ENCODE measurements around the gene KRAS.

DNA sequence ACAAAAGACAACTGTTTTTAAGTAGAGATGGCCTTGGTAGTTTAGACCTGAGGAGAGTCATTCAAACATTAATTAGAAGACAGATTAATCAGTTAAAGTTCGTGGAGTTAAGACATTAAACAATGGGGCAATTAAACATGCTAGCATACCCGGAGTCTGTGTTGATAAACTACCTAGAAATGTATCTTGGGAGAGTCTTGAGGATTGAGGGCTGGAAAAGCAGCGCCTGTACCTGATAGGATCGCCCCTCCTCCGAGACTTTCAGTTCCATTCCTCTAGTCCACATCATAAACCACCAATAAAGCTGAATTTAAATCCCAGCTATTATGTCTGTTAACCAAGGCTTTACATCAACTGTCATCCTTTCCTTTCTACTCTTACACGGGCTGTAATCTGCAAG, 1.0 kb upstream of the KRAS start:
- no peak for TF ChIP-seq EZH2 (IDR thresholded peaks at IDR 0.05; ENCODE audit: insufficient read depth, poor library complexity, severe bottlenecking)
- no peak for TF ChIP-seq EZH2phosphoT487 (IDR thresholded peaks at IDR 0.05; ENCODE audit: insufficient read depth, low read depth)

Measured in GM23248 (cell line).